ENCODE results near the gene MRPL41.

MRPL41 gene

DNA sequence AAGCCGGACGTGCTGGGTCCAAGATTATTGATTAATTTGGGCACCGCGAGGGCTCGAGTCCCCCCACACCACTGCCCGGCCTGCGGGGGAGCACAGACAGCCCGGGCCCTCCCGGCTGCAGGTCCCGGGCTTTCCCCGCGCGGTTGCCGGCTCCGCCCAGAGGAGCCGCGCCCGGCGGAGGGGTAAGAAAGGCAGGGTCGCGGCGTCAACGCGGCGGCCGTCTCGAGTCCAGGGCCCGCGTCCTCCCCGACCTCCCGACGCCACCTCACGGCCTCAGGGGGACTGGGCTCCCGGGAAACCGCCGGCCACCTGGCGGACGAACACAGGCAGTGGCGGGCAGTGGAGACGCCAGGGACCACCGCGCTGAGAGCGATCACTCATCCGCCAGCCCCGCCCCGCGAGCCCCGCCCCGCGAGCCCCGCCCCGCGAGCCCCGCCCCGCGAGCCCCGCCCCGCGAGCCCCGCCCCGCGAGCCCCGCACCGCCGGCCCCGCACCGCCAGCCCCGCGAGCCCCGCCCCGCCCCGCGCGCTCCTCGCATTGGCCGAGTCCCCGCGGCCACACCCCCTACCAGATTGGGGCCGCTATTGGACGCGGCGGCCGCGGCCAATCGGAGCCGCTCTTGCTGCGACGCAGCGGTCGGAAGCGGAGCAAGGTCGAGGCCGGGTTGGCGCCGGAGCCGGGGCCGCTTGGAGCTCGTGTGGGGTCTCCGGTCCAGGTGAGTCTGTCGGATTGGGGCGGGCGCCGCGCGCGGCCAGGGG, at the start of gene MRPL41:
MRPL41 (plus strand) TSS at position 616 of the 758 bp plus-strand sequence. CDS start 203 bp downstream, outside the sequence.
- peak; percentile 99 for DNase-seq (ENCODE audit: low spot score)
- TF ChIP-seq, protein P1, sequence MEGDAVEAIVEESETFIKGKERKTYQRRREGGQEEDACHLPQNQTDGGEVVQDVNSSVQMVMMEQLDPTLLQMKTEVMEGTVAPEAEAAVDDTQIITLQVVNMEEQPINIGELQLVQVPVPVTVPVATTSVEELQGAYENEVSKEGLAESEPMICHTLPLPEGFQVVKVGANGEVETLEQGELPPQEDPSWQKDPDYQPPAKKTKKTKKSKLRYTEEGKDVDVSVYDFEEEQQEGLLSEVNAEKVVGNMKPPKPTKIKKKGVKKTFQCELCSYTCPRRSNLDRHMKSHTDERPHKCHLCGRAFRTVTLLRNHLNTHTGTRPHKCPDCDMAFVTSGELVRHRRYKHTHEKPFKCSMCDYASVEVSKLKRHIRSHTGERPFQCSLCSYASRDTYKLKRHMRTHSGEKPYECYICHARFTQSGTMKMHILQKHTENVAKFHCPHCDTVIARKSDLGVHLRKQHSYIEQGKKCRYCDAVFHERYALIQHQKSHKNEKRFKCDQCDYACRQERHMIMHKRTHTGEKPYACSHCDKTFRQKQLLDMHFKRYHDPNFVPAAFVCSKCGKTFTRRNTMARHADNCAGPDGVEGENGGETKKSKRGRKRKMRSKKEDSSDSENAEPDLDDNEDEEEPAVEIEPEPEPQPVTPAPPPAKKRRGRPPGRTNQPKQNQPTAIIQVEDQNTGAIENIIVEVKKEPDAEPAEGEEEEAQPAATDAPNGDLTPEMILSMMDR (IDR thresholded peaks at IDR 0.05; ENCODE audit: borderline replicate concordance, control extremely low read depth, extremely low read depth, insufficient read depth, missing control alignments), result peak; percentile 48
- in situ Hi-C loops (cut with MboI; ENCODE audit: low sequenced_read_pairs, unreplicated experiment), result no loop called here

GRCh38 chr9:137502008-137502911, 49.4 kb upstream of the MRPL41 start:
- peak; percentile 81 for DNase-seq (ENCODE audit: low spot score)
- TF ChIP-seq, protein P1 (IDR thresholded peaks at IDR 0.05; ENCODE audit: borderline replicate concordance, control extremely low read depth, extremely low read depth, insufficient read depth, missing control alignments), result no peak
- in situ Hi-C loops (cut with MboI; ENCODE audit: low sequenced_read_pairs, unreplicated experiment), result no loop called here

DNA sequence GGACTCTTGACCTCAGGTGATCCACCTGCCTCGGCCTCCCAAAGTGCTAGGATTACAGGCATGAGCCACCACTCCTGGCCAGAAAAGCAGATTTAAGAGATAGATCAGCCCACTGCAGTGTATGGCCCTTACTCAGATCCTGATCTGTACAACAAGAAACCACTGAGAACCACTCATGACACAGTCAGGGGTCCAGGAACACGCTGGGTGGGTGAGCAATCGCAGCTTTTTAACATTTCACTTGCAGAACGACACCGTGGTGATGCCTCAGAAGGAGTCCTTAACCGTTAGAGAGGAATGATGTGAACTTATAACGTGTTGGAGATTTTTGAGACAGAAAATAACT, 47.3 kb upstream of the MRPL41 start:
- TF ChIP-seq, protein P1 (IDR thresholded peaks at IDR 0.05; ENCODE audit: borderline replicate concordance, control extremely low read depth, extremely low read depth, insufficient read depth, missing control alignments), result no peak
- in situ Hi-C loops (cut with MboI; ENCODE audit: low sequenced_read_pairs, unreplicated experiment), result no loop called here
- DNase-seq (ENCODE audit: low spot score), result no peak

- no peak for DNase-seq (ENCODE audit: low spot score)
- in situ Hi-C loops (cut with MboI; ENCODE audit: low sequenced_read_pairs, unreplicated experiment), result no loop called here
- TF ChIP-seq, protein P1 (IDR thresholded peaks at IDR 0.05; ENCODE audit: borderline replicate concordance, control extremely low read depth, extremely low read depth, insufficient read depth, missing control alignments), result no peak
Observed at GRCh38 chr9:137505421-137506140, 46.1 kb upstream of the MRPL41 start.

GRCh38 chr9:137506274-137506673, 45.4 kb upstream of the MRPL41 start:
- TF ChIP-seq, protein P1 (IDR thresholded peaks at IDR 0.05; ENCODE audit: borderline replicate concordance, control extremely low read depth, extremely low read depth, insufficient read depth, missing control alignments), result no peak
- no peak for DNase-seq (ENCODE audit: low spot score)
- in situ Hi-C loops (cut with MboI; ENCODE audit: low sequenced_read_pairs, unreplicated experiment), result no loop called here

DNA sequence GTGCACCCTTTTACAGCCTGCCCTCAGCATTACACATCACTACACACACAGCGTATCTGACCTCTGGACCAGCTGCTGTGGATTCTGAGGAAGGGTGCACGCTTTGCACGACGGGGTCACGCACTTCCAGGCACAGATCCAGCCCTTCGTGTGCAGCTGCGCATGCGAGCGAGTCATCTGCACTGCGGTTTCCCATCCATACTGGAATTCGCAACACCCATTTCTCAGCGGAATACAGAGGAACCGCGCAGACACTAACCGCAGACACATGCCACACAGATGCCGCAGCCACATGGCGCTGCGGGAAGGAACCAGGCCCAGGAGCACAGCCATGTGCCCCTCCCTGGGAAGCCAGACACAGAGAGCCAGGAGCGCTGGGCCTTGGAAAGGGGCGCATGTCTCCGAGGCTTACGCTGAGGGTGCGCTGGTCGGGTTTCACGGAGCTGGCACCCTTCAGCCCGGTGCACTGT, 44.9 kb upstream of the MRPL41 start:
- in situ Hi-C loops (cut with MboI; ENCODE audit: low sequenced_read_pairs, unreplicated experiment), result no loop called here
- no peak for DNase-seq (ENCODE audit: low spot score)
- TF ChIP-seq, protein P1 (IDR thresholded peaks at IDR 0.05; ENCODE audit: borderline replicate concordance, control extremely low read depth, extremely low read depth, insufficient read depth, missing control alignments), result no peak

Measured in GM13976 (cell line).